Pulmonary artery endothelial cell (primary cell): ENCODE data around the gene DRG2. TPM values are rescaled to one million over a fixed set of nuclear protein-coding genes. Genes with fewer than 3 reads are reported as not detected.
A peak's percentile ranks its signal among the peaks of the same experiment; 100 is the strongest.

ENCODE experiments used
- DNase-seq: peaks from one replicate; pipeline ENCODE4 v3.0.0-alpha.2; 2011; ENCODE audit warnings: low read depth, low spot score
- total RNA-seq: library from RNA; depleted of rRNA; stranded (reverse); fragments of >200 nt; gene quantifications from 2 replicates; pipeline ENCODE4 v1.2.3, GENCODE V29; 2014

DRG2 gene
- total RNA-seq, 1 donor from 2014 or later = 38.1 TPM

GRCh38 chr17:18074566-18075272 is 13.0 kb upstream of the DRG2 start:
- DNase-seq = no peak

DNA sequence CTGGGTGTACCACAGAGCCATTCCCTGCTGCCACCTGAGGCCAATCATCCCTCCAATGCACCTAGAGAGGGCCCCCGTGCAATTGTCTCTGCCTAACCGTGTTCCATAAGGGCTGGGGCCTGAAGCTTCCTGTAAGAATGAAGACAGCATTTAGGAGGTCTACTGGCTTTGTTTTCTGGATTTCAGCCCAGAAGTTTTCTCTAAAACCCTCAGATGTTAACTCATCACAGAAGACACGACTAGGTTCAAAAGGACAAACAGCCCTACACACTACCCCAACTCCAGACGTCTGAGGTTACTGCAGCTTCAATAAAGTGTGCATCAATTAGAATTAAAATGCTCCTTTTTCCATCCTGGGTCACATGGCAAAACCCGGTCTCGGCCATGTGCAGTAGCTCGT is 10.8 kb upstream of the DRG2 start:
- DNase-seq = no peak

GRCh38 chr17:18079543-18079942 is 8.2 kb upstream of the DRG2 start:
- DNase-seq = no peak

DNA sequence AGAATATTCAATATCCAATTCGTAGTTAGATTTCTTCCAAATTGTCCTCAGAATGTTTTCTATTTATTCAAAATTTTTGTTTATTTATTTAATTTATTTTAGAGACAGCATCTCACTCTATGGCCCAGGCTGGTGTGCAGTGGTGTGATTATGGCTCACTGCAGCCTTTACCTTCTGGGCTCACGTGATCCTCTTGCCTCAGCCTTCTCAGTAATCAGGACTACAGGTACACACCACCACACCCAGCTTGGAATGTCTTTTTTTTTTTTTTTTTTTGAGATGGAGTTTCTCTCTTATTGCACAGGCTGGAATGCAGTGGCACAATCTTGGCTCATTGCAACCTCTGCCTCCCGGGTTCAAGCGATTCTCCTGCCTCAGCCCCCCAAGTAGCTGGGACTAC is 3.5 kb upstream of the DRG2 start:
- DNase-seq = no peak

GRCh38 chr17:18089613-18090012 is 1.9 kb downstream of the DRG2 start:
- DNase-seq = no peak

DNA sequence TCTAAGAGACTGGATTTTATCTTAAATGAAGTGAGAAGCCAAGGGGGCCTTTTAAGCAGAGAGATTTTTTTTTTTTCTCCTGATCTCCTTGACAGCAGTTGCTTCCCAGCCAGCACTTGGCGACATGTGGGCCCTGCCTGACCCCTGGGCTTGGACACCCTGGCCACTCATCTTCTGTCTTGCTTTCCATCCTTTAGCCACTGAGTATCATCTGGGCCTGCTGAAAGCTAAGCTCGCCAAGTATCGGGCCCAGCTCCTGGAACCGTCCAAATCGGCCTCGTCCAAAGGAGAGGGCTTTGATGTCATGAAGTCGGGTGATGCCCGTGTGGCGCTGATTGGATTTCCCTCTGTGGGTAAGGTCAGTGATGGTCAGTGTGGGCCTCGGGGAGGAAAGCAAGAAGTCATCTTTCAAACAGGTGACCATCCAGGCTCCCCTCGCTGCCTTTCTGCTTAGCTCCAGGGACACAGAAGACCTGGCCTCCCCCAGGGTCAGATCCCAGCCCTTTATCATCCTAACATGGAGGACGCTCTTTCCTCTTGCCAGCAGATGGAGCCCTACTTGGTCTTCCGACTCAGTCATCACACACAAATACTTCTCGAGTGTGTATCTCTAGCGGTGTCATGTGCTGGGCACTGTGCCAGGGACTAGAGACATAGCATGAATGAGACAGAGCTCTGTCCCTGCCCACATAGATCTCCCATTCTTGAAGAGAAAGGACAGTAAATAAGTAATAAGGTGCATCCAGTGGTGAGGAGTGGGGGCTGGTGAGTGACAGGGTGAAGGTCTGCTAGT is 6.1 kb downstream of the DRG2 start:
- DNase-seq = peak; percentile 44

GRCh38 chr17:18094409-18094807 is 6.7 kb downstream of the DRG2 start:
- no peak for DNase-seq

DNA sequence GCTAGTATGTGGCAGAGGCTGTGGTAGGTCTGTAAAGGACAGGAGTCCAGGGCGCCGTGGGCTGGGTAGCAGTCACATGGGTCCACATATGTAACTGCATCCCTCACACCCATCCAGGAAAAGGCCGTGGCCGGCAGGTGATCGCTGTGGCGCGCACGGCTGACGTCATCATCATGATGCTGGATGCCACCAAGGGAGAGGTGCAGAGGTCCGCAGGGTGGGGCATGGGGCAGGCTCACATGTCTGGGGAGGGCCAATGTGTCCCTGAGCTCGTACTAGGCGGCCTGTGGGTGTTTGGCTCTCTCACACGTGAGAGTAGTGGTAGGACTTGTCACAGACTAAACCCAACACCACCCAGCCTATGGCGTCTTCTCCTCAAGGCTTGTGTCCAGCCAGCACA is 11.8 kb downstream of the DRG2 start:
- DNase-seq = no peak

DNA sequence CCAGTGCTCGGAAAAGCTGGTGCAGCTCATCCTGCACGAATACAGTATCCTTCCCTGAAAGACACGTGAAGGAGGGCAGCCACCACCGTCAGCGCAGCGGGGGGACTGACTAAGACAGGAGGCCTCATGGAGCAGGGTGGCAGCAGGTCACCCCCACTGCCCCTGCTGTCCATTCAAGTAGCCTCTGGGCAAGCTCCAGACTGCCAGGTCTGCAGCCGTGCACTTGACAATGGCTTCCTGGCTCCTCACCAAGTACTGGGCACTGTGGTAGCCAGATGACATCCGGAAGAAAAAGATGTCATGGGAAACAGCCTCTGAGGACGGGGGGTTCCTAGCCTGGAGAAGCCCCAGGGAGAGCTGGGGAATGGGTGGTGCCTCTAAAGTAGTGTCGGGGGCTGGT is 12.9 kb downstream of the DRG2 start:
- DNase-seq = no peak

DNA sequence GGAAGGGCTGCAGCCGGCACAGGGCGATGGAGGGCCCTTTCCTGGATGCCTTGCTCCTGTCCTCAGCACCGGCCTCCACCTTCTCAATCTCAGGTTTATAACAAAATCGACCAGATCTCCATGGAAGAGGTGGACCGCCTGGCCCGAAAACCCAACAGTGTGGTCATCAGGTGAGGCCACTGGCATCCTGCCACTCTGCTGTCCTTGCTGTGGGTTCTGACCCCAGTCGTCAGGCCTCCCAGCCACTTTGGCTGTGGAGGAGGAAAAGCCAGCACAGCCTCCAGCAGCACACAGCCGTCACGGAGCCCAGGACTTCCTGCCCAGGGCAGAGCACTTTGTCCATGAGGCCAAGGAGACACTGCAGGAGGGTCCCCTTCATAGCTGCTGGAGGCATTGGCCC is 14.1 kb downstream of the DRG2 start:
- no peak for DNase-seq

- DNase-seq = no peak
Measured at GRCh38 chr17:18102640-18103039, 14.9 kb downstream of the DRG2 start.

DNA sequence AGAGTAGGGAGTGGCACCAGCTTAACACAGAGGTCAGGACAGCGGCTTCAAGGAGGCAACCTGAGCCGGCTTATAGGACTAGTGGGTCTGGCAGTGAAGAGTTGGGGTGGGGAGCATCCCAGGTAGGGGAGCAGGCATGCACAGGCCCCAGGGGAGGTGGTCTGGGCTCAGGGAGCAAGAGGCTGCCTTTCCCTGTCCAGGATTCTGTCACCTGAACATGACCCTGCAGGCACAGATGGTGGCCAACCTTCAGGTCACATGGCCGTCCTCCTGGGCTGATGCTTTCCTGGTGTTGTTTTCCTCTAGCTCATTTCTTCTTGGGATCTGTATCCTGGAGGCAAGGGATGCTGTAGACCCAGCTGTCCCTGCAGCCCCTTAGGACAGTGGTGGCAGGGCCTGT is 17.3 kb downstream of the DRG2 start:
- DNase-seq = no peak

- DNase-seq = no peak
Measured at GRCh38 chr17:18105595-18105994, 17.8 kb downstream of the DRG2 start.

- DNase-seq = no peak
Measured at GRCh38 chr17:18106211-18106610, 18.5 kb downstream of the DRG2 start.

- DNase-seq = no peak
Measured at GRCh38 chr17:18107061-18107790, 19.5 kb downstream of the DRG2 start.

- DNase-seq = no peak
Measured at GRCh38 chr17:18107971-18108370, 20.2 kb downstream of the DRG2 start.

GRCh38 chr17:18108401-18109312 is 20.9 kb downstream of the DRG2 start, which contains the start of gene MYO15A:
Gene MYO15A, plus strand, starts transcription at chr17:18108756. Its CDS starts 10,045 bp downstream, at chr17:18118801.
- no peak for DNase-seq

DNA sequence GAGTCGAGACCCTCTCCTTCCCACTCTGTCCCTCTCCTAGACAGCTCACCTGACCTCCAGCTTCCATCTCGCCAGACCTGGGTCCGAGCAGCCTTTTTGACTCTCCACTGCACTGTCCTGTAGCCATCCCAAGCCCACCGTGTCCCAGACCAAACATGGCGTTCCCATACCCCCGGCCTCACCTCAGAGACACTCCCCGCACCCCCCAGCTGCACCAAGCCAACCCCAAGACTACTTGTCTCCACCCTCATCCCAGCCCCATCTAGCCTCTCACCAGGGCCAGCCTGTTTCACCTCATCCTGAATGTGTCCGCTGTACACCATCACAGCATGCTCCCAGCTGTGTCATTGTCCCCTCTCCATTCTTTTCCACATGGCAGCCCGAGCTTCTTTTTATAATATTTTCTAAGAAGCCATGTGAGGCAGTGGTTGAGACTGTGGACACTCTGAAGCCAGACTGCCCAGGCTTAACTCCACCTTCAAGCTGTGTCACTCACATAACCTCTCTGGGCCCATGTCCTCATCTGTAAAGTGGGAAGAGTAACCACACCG is 22.3 kb downstream of the DRG2 start:
- no peak for DNase-seq

- no peak for DNase-seq
Measured at GRCh38 chr17:18110636-18111145, 22.9 kb downstream of the DRG2 start.

DNA sequence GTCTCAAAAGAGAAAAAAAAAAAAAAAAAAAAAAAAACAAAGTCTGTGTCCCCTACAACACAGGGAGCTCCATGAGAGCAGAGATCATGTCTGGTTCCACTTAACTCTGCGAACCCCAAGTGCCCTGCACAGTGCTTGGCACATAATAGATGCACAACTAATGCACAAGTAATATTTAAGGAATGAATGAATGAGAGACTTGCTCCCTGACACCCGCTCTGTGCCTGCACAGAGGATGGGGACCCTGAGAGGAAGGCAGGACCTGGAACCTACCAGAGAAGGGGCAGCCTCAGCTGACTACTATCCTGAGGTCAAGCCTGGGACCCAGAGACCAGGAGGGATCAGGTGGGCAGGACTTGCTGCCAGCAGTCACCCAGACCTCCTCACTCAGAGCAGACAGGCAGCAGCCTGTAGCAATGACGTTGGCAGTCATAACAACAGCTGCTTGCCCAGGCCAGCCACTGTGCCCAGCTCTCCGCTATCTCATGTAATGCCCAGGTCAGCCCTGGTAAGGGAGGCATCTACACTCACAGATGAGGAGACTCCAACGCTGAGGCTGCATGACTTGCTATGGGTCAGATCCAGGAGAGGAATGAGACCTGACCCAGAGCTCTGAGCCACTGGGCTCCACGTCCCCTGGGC is 23.7 kb downstream of the DRG2 start:
- no peak for DNase-seq
